Mesendoderm (in vitro differentiated cells): ENCODE measurements around the gene FAM3A. TPM values are rescaled to one million over a fixed set of nuclear protein-coding genes. Genes with fewer than 3 reads are reported as not detected.
"Not testable (repeated sequence)": the region's sequence is repeated elsewhere in the genome, so short reads cannot be mapped to it uniquely, and the experiment has no call there.

Experiments
- DNase-seq: peaks from one replicate; pipeline ENCODE4 v3.0.0; 2013
- H2AK5ac ChIP-seq: 2 replicates; pipeline ENCODE4 v1.6.1; 2013; ENCODE audit warnings: low read length, inconsistent platforms
- H2BK120ac ChIP-seq: 2 replicates; pipeline ENCODE4 v1.6.1; 2013; ENCODE audit warnings: low read depth, mild to moderate bottlenecking, low read length, moderate library complexity, mixed read lengths
- H2BK15ac ChIP-seq: replicated peaks from 2 replicates; pipeline ENCODE4 v1.6.1; 2013; ENCODE audit warnings: low read depth, mild to moderate bottlenecking, moderate library complexity
- H2BK5ac ChIP-seq: 2 replicates; pipeline ENCODE4 v1.6.1; 2013; ENCODE audit warnings: low read length, inconsistent platforms
- H3K18ac ChIP-seq: 2 replicates; pipeline ENCODE4 v1.6.1; 2013; ENCODE audit warnings: mild to moderate bottlenecking, low read length, mixed read lengths
- H3K23ac ChIP-seq: one replicate; pipeline ENCODE4 v1.6.1; 2013; ENCODE audit warnings: low read length
- H3K27ac ChIP-seq: 2 replicates; pipeline ENCODE4 v1.5.1; 2013; ENCODE audit warnings: low read depth, mild to moderate bottlenecking, inconsistent platforms, low read length, moderate library complexity
- H3K27me3 ChIP-seq: 2 replicates; pipeline ENCODE4 v1.6.1; 2013; ENCODE audit warnings: low read length, control low read depth, mild to moderate bottlenecking, inconsistent platforms; ENCODE audit not compliant: insufficient read depth, poor library complexity
- H3K36me3 ChIP-seq: 2 replicates; pipeline ENCODE4 v1.6.1; 2013; ENCODE audit warnings: low read length, inconsistent platforms; ENCODE audit not compliant: control insufficient read depth, insufficient read depth
- H3K4ac ChIP-seq: one replicate; pipeline ENCODE4 v1.6.1; 2013; ENCODE audit warnings: low read depth, mild to moderate bottlenecking, low read length, moderate library complexity
- H3K4me1 ChIP-seq: 2 replicates; pipeline ENCODE4 v1.6.1; 2013; ENCODE audit warnings: low read depth, low read length, inconsistent platforms; ENCODE audit not compliant: control insufficient read depth
- H3K4me2 ChIP-seq: 2 replicates; pipeline ENCODE4 v1.6.1; 2013; ENCODE audit warnings: low read length
- H3K4me3 ChIP-seq: 2 replicates; pipeline ENCODE4 v1.5.1; 2013; ENCODE audit warnings: mild to moderate bottlenecking, low read length
- H3K56ac ChIP-seq: one replicate; pipeline ENCODE4 v1.6.1; 2013; ENCODE audit warnings: low read length
- H3K79me1 ChIP-seq: 2 replicates; pipeline ENCODE4 v1.6.1; 2013; ENCODE audit warnings: low read length, inconsistent platforms
- H3K79me2 ChIP-seq: 2 replicates; pipeline ENCODE4 v1.6.1; 2013; ENCODE audit warnings: mild to moderate bottlenecking, low read length; ENCODE audit not compliant: control insufficient read depth, insufficient read depth
- H3K9ac ChIP-seq: 2 replicates; pipeline ENCODE4 v1.6.1; 2013; ENCODE audit warnings: low read length, inconsistent platforms
- H4K5ac ChIP-seq: one replicate; pipeline ENCODE4 v1.6.1; 2013; ENCODE audit warnings: low read length
- H4K8ac ChIP-seq: one replicate; pipeline ENCODE4 v1.6.1; 2013; ENCODE audit warnings: low read depth, mild to moderate bottlenecking, control low read depth, low read length, moderate library complexity
- WGBS: extraction: QIAGEN DNeasy Blood & Tissue Kit; methylation state at CpG from one replicate; pipeline ENCODE4 v1.1.7; 2013; ENCODE audit warnings: low lambda C conversion rate, missing lambda C conversion rate; ENCODE audit not compliant: insufficient coverage; ENCODE audit errors: extremely low coverage; 5-methylcytosine and 5-hydroxymethylcytosine counted together
- polyA plus RNA-seq, 2 experiments: library from polyadenylated mRNA; stranded (reverse); fragments of 200-250 nt; gene quantifications; one replicate each; pipeline ENCODE4 v1.2.3, GENCODE V29; 2013

Gene FAM3A, protein sequence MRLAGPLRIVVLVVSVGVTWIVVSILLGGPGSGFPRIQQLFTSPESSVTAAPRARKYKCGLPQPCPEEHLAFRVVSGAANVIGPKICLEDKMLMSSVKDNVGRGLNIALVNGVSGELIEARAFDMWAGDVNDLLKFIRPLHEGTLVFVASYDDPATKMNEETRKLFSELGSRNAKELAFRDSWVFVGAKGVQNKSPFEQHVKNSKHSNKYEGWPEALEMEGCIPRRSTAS
- 13.9 TPM for polyA plus RNA-seq (2013, experiment 1 of 2)
- polyA plus RNA-seq (2013, experiment 2 of 2) = 13.2 TPM

DNA sequence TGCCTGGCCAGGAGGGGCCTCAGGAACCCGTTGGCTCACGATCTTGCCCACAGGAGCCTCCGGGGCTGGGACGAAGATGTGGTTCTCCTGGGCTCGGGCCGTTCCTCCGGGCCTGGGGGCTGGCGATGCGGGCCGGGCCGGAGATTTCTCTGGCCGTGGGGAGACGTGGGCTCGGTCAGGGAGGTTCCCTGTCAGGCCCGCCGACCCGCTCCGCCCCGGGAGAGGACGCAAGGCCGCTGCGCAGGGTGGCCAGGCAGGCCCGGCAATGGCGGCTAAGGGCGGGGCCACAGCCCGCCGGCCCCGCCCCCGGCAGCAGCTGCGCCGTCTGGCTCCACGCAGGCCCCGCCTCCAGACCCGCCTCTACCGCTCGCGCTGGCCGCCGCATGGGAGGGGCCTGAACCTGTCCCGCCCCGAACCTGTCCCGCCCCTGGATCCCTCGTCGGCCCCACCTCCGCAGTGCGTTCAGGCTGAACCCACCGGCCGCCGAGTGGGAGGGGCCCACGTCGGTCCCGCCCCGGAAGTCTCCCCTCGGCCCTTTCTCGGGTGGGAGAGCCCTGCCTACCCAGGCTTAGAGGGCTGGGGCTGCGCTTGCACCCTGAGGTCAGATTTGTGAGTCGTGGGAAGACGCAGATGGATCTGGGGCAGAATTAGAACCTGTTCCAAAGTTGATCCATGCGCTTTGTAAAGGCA, at the start of gene FAM3A:
Gene FAM3A, minus strand, starts transcription at position 267 of the 690 bp plus-strand sequence. CDS start 460 bp downstream, outside the sequence.
- H4K8ac ChIP-seq = peak within 1 kb of the TSS; percentile 39
- peak within 1 kb of the TSS; percentile 69 for H3K18ac ChIP-seq
- H2AK5ac ChIP-seq = no peak within 1 kb of the TSS
- H3K4me1 ChIP-seq = no peaks in the 10 kb centered on the region
- H3K79me2 ChIP-seq = no peaks in the 10 kb centered on the region
- no peak within 1 kb of the TSS for H4K5ac ChIP-seq
- WGBS = no CpG with 5 or more reads among the region's 59 CpGs
- no peaks in the 10 kb centered on the region for H3K27me3 ChIP-seq
- H3K23ac ChIP-seq = no peak within 1 kb of the TSS
- no peaks in the 10 kb centered on the region for H3K79me1 ChIP-seq
- peak within 1 kb of the TSS; percentile 84 for H3K27ac ChIP-seq
- H3K56ac ChIP-seq = peak within 1 kb of the TSS; percentile 88
- H3K9ac ChIP-seq = peak within 1 kb of the TSS; percentile 83
- H3K4me3 ChIP-seq = peak within 1 kb of the TSS; percentile 47
- H2BK120ac ChIP-seq = no peak within 1 kb of the TSS
- H2BK15ac ChIP-seq = no peak within 1 kb of the TSS
- no peaks in the 10 kb centered on the region for H3K36me3 ChIP-seq
- no peak within 1 kb of the TSS for H2BK5ac ChIP-seq
- H3K4ac ChIP-seq = no peak within 1 kb of the TSS
- H3K4me2 ChIP-seq = peak within 1 kb of the TSS; percentile 78
- peak; percentile 89 for DNase-seq

DNA sequence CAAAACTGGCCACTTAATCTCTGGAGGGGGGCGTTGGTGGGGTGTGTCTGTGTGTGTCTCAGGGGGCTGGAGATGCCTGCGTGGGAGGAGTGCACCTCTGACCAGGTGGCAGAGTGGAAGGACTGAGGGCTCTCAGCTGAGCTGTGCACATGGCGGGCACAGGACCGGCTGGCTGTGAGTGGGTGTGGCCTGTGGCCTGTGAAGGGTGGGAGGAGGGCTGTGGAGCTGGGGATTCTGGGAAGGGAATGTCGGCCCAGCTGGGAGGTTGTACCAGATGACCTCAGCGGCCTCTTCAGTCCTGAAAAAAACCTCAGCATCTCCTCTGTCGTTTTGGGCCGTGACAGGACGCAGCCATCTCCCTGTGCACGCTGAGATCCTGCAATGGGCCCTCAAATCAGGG, 46.3 kb upstream of the FAM3A start:
- H3K4ac ChIP-seq, H3K9ac ChIP-seq, H3K4me2 ChIP-seq, H3K27me3 ChIP-seq, H2BK120ac ChIP-seq, H3K56ac ChIP-seq, H3K4me1 ChIP-seq, H3K23ac ChIP-seq, H2BK5ac ChIP-seq, H3K36me3 ChIP-seq, H3K27ac ChIP-seq, H4K5ac ChIP-seq, H3K79me2 ChIP-seq, DNase-seq, H2AK5ac ChIP-seq, H4K8ac ChIP-seq, H3K79me1 ChIP-seq, H3K18ac ChIP-seq, H3K4me3 ChIP-seq, H2BK15ac ChIP-seq: not testable (repeated sequence)
- no CpG with 5 or more reads among the region's 10 CpGs for WGBS

DNA sequence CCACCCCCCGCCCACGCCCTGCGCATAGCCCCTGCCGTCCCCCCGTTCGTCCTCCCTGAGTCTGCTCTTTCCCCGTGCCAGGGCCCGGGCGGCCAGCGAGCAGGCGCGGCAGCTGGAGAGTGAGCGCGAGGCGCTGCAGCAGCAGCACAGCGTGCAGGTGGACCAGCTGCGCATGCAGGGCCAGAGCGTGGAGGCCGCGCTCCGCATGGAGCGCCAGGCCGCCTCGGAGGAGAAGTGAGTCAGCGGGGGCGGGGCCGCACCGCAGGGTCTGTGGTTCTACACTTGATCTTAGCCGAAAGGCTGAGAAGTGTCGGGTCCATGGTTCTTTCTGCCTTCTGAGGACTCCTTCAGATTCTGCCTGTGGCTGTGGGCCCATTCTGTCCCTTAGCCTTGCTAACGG, 44.3 kb upstream of the FAM3A start:
- not testable (repeated sequence) for H3K9ac ChIP-seq
- WGBS = no CpG with 5 or more reads among the region's 31 CpGs

DNA sequence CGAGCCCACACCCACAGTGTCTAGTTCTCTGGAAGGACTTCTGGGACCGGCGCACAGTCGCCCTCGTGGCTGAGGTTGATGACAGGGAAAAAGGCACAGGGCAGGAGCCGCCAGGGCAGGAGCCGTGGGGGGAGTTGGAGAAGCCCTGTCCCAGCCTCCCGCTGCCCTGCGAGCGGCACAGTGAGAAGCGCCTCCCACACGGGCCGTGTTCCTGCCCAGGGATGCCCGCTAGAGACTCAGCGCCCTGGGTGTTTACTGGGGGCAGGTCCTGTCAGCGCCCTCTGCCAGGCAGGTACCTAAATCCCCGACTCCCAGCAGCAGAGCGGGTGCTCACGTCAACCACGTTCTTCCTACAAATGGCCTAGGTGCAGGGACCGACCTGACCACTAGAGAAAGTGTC, 42.9 kb upstream of the FAM3A start:
- not testable (repeated sequence) for H3K9ac ChIP-seq, H3K4me2 ChIP-seq, H2BK15ac ChIP-seq, H2AK5ac ChIP-seq, H3K27ac ChIP-seq, H3K27me3 ChIP-seq, H4K5ac ChIP-seq, H2BK5ac ChIP-seq, H4K8ac ChIP-seq, H3K36me3 ChIP-seq, H3K23ac ChIP-seq, H3K79me1 ChIP-seq, DNase-seq, H2BK120ac ChIP-seq, H3K4me3 ChIP-seq, H3K4ac ChIP-seq, H3K4me1 ChIP-seq, H3K18ac ChIP-seq, H3K79me2 ChIP-seq, H3K56ac ChIP-seq
- no CpG with 5 or more reads among the region's 21 CpGs for WGBS

More for the DNA sequence above, 44.3 kb upstream of the FAM3A start:
- H3K36me3 ChIP-seq, H2BK15ac ChIP-seq, H3K27me3 ChIP-seq, H3K4me2 ChIP-seq, H3K18ac ChIP-seq, H3K23ac ChIP-seq, H4K8ac ChIP-seq, H2BK5ac ChIP-seq, H3K4ac ChIP-seq, H3K56ac ChIP-seq, H3K79me2 ChIP-seq, H3K4me1 ChIP-seq, H3K4me3 ChIP-seq, H3K27ac ChIP-seq, H2AK5ac ChIP-seq, DNase-seq, H2BK120ac ChIP-seq, H4K5ac ChIP-seq, H3K79me1 ChIP-seq: not testable (repeated sequence)

DNA sequence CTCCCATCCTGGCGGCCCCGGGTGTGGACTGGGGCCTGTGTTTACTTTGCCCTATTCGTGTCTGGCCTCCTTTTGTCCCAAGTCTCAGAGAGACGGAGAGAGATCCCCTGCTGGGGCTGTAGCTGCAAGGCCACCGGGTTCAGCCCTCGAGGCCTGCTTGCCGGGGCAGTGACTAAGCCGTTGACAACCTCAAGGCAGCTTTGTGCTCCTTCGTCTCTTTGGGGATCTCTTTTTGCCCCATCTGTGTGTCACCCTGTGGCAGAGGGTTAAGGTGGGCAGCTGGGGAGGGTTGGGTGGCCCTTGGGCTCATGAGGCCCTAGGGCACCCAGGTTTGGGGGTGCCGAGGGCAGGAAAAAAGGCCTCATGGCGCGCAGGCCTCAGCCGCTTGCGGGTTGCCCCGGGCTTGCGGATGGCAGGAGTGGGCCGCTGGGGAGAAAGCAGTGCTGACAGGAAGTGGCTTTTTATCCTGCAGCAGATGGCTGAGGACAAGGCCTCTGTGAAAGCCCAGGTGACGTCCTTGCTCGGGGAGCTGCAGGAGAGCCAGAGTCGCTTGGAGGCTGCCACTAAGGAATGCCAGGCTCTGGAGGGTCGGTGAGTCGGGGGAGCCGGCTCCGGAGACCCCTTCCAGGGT, 42.1 kb upstream of the FAM3A start:
- WGBS = no CpG with 5 or more reads among the region's 24 CpGs
- H3K18ac ChIP-seq, H3K4ac ChIP-seq, H2AK5ac ChIP-seq, H3K79me2 ChIP-seq, DNase-seq, H3K4me1 ChIP-seq, H3K4me2 ChIP-seq, H4K8ac ChIP-seq, H2BK15ac ChIP-seq, H4K5ac ChIP-seq, H2BK5ac ChIP-seq, H3K9ac ChIP-seq, H3K23ac ChIP-seq, H3K56ac ChIP-seq, H2BK120ac ChIP-seq, H3K79me1 ChIP-seq, H3K36me3 ChIP-seq, H3K27ac ChIP-seq, H3K4me3 ChIP-seq, H3K27me3 ChIP-seq: not testable (repeated sequence)
